NB4 (cell line): ENCODE measurements around the gene ANKRD30A.
A peak's percentile ranks its signal among the peaks of the same experiment; 100 is the strongest.

Experiments
- DNase-seq: peaks from one replicate; pipeline ENCODE4 v3.0.0; 2010; ENCODE audit warnings: low read depth
- H3K4me3 ChIP-seq: one replicate; pipeline ENCODE4 v1.5.1; 2011; ENCODE audit warnings: mild to moderate bottlenecking, low read depth, low read length, moderate library complexity
- MYC ChIP-seq: IDR thresholded peaks from 2 replicates; pipeline ENCODE4 v1.6.1; 2011; ENCODE audit warnings: low read depth, low read length
- POLR2A ChIP-seq: IDR thresholded peaks from 2 replicates; pipeline ENCODE4 v1.6.1; 2011; ENCODE audit warnings: mild to moderate bottlenecking; ENCODE audit not compliant: insufficient read length; ENCODE audit errors: extremely low read depth
- TF ChIP-seq, protein P1 (sequence below): IDR thresholded peaks from 2 replicates; pipeline ENCODE4 v1.6.1; 2011; ENCODE audit warnings: low read depth, low read length
- TF ChIP-seq, protein P2 (sequence below): IDR thresholded peaks from one replicate; pipeline ENCODE4 v1.5.1; 2012; ENCODE audit warnings: low read depth, low read length

Gene ANKRD30A

DNA sequence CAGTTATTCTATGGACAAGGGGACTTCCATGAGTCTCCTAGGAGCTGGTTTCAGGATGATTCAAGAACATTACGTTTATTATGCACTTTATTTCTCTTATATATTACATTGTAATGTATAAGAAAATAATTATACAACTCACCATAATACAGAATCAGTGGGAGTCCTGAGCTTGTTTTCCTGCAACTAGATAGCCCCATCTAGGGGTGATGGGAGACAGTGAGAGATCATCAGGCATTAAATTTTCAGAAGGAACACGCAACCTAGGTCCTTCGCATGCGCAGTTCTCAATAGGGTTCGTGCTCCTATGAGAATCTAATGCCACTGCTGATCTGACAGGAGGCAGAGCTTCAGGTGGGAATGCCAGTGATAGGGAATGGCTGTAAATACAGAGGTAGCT is 137.9 kb downstream of the ANKRD30A start:
- DNase-seq, result peak; percentile 64
- H3K4me3 ChIP-seq, result no peak overlapping the region
- TF ChIP-seq, protein P1, sequence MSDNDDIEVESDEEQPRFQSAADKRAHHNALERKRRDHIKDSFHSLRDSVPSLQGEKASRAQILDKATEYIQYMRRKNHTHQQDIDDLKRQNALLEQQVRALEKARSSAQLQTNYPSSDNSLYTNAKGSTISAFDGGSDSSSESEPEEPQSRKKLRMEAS, result no peak
- TF ChIP-seq, protein P2, sequence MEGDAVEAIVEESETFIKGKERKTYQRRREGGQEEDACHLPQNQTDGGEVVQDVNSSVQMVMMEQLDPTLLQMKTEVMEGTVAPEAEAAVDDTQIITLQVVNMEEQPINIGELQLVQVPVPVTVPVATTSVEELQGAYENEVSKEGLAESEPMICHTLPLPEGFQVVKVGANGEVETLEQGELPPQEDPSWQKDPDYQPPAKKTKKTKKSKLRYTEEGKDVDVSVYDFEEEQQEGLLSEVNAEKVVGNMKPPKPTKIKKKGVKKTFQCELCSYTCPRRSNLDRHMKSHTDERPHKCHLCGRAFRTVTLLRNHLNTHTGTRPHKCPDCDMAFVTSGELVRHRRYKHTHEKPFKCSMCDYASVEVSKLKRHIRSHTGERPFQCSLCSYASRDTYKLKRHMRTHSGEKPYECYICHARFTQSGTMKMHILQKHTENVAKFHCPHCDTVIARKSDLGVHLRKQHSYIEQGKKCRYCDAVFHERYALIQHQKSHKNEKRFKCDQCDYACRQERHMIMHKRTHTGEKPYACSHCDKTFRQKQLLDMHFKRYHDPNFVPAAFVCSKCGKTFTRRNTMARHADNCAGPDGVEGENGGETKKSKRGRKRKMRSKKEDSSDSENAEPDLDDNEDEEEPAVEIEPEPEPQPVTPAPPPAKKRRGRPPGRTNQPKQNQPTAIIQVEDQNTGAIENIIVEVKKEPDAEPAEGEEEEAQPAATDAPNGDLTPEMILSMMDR, result peak; percentile 73

DNA sequence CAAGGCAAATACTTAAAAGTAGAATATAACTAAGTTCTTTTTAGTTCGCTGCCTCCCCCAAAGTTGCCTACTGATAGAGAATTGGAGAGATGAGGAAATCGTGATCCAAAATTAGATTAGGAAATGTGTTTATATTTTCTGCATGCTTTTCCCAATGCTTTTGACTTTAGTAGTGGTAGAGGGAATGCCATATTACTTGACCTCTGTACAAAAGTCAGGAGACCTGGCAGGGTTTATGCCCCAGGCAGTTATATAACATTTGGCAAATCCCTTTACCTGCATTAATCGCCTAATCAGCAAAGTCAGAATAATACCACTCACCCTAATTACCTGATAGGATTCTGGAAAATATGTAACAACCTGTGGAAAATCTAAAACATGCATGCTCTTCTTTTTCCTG is 142.9 kb downstream of the ANKRD30A start:
- TF ChIP-seq, protein P2, result no peak
- TF ChIP-seq, protein P1, result no peak
- no peak for DNase-seq
- H3K4me3 ChIP-seq, result no peak overlapping the region

DNA sequence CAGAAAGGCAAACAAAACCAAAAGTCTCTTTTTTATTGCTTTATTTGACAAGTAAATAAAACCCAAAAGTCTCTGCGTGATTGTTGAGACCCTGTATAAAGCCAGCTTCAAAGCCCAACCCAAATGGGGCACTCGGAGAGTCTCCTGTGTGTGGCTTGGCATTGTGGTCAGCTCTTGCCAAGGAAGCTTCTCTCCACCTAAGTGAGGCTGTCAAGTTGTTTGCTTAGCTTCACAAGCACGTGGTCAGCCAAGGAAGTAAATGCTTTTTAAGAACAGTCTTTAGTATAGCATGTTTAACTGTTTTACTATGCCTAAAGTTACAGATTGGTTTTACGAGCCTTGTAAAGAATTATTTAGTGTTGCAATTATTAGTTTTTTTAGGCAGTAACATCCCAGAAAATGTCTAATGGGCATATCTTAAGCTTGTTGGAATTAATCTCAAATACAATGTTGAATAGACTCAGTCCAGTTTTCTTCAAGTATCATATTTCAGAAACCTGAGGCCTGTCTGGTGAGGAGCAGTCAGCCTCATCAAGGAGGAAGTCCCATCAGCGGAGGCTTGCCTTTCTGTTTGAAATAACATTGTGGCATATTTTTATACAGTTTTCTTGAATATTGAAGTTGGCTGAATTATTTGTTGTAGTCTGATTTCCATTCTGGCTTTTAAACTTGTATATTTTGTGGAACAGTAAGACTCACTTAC is 144.3 kb downstream of the ANKRD30A start:
- no peak overlapping the region for H3K4me3 ChIP-seq
- TF ChIP-seq MYC (peak; percentile 41; the same call in 1 of the 2 replicates), POLR2A (no peak)
- TF ChIP-seq, protein P1, result peak; percentile 94
- DNase-seq, result no peak

DNA sequence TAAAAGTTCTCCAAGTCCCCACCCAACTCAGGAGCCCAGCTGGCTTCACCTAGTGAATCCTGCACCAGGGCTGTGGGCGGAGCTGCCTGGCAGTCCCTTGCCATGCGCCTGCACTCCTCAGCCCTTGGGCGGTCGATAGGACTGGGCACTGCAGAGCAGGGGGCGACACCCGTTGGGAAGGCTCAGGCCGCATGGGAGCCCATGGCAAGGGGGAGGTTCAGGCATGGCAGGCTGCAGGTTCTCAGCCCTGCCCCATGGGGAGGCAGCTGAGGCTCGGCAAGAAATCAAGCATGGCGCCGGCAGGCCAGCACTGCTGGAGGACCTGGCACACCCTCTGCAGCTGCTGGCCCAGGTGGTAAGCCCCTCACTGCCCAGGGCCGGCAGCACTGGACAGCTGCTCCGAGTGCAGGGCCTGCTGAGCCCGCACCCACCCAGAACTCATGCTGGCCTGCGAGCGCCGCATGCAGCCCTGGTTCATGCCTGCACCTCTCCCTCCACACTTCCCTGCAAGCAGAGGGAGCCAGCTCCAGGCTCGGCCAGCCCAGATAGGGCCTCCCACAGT is 149.9 kb downstream of the ANKRD30A start:
- H3K4me3 ChIP-seq, result no peak overlapping the region
- no peak for DNase-seq
- TF ChIP-seq, protein P1, result no peak
- TF ChIP-seq, protein P2, result no peak
- TF ChIP-seq POLR2A, result no peak
- TF ChIP-seq MYC, result no peak

DNA sequence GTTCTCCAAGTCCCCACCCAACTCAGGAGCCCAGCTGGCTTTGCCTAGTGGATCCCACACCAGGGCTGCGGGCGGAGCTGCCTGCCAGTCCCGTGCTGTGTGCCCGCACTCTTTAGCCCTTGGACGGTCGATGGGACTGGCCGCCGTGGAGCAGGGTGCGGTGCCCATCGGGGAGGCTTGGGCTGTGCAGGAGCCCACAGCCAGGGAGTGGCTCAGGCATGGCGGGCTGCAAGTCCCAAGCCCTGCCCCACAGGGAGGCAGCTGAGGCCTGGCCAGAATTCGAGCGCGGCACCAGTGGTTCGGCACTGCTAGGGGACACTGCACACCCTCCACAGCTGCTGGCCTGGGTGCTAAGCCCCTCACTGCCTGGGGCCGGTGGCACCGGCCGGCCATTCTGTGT is 159.7 kb downstream of the ANKRD30A start:
- no peak for TF ChIP-seq MYC
- H3K4me3 ChIP-seq, result no peak overlapping the region
- no peak for DNase-seq

DNA sequence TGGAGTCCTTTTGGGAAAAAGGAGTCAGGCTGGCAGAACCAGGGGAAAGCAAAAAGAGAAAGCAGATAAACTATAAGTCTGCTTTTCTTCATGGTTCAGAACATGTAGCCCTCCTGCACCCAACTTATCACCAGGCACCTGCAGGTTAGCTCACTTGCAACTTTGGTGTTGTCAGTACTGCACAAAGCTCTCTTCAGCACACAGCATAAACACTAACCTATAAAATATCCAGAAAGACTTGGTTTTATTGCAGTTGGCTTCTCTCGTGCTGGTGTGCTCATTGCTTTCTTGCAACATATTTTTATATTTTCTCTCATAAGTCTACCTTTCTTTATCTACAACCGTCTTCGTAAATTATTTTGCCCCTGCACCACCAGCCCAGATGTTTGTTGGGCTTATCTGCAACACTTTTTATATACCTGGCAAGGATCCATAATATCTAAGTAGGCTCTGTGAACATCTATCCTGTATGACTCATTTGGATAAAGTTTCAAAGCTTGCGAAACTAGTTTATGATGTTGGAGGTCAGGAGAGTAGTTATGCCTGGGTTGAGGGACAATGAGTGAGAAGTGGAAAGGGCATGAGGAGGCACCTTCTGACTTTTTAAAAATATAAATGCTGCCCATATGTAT is 164.6 kb downstream of the ANKRD30A start:
- peak; percentile 45 for DNase-seq
- H3K4me3 ChIP-seq, result no peak overlapping the region
- no peak for TF ChIP-seq POLR2A
- no peak for TF ChIP-seq MYC
- TF ChIP-seq, protein P1, result no peak
- TF ChIP-seq, protein P2, result no peak
